ENCODE results near the gene BCL10.

BCL10 gene

GRCh38 chr1:85278853-85279314 is 2.5 kb upstream of the BCL10 start:
- peak overlapping the region; percentile 41 for H3K4me3 ChIP-seq (ENCODE audit: low read depth, low read length)
- TF ChIP-seq CTCF (IDR thresholded peaks at IDR 0.05; ENCODE audit: low read depth, low read length) = no peak

GRCh38 chr1:85277802-85278201 is 1.4 kb upstream of the BCL10 start:
- no peak for TF ChIP-seq CTCF (IDR thresholded peaks at IDR 0.05; ENCODE audit: low read depth, low read length)
- H3K4me3 ChIP-seq (ENCODE audit: low read depth, low read length) = no peak overlapping the region

GRCh38 chr1:85276978-85277639 is 677 bp upstream of the BCL10 start:
- no peak for TF ChIP-seq CTCF (IDR thresholded peaks at IDR 0.05; ENCODE audit: low read depth, low read length)
- peak overlapping the region; percentile 100 for H3K4me3 ChIP-seq (ENCODE audit: low read depth, low read length)

- no peak for TF ChIP-seq CTCF (IDR thresholded peaks at IDR 0.05; ENCODE audit: low read depth, low read length)
These were observed 674 bp downstream of the BCL10 start for GRCh38 chr1:85275701-85276214.

GRCh38 chr1:85274969-85275453 is 1.4 kb downstream of the BCL10 start:
- TF ChIP-seq CTCF (IDR thresholded peaks at IDR 0.05; ENCODE audit: low read depth, low read length) = no peak
- peak overlapping the region; percentile 100 for H3K4me3 ChIP-seq (ENCODE audit: low read depth, low read length)

More at GRCh38 chr1:85275701-85276214, 674 bp downstream of the BCL10 start:
- H3K4me3 ChIP-seq (ENCODE audit: low read depth, low read length) = peak overlapping the region; percentile 100

- no peak overlapping the region for H3K4me3 ChIP-seq (ENCODE audit: low read depth, low read length)
- TF ChIP-seq CTCF (IDR thresholded peaks at IDR 0.05; ENCODE audit: low read depth, low read length) = no peak
These were observed 3.0 kb downstream of the BCL10 start for GRCh38 chr1:85273397-85273796.

GRCh38 chr1:85268801-85269585 is 7.4 kb downstream of the BCL10 start:
- TF ChIP-seq CTCF (IDR thresholded peaks at IDR 0.05; ENCODE audit: low read depth, low read length) = no peak
- H3K4me3 ChIP-seq (ENCODE audit: low read depth, low read length) = no peak overlapping the region
